OCI-LY3 (cell line): Measurements from ENCODE around the gene NRN1L.
A peak's percentile ranks its signal among the peaks of the same experiment; 100 is the strongest.

Experiments
- H2AFZ ChIP-seq: fragments of 200-600, 300-600 bp; shearing (Covaris generic); 2 replicates; pipeline ENCODE4 v1.6.0; 2014; ENCODE audit warnings: antibody characterized with exemption, low read depth, low read length
- H3K27ac ChIP-seq: fragments of 200-600, 300-600 bp; sonication (generic); 2 replicates; pipeline ENCODE4 v1.5.1; 2014; ENCODE audit warnings: mild to moderate bottlenecking, low read length, moderate library complexity, mixed read lengths
- H3K27me3 ChIP-seq: fragments of 200-600, 300-600 bp; sonication (generic); 2 replicates; pipeline ENCODE4 v1.6.1; 2014; ENCODE audit warnings: low read depth, low read length, mixed read lengths
- H3K36me3 ChIP-seq: fragments of 200-600, 300-600 bp; sonication (generic); replicated peaks from 2 replicates; pipeline ENCODE3; 2014; ENCODE audit warnings: low read depth, low read length, mixed read lengths
- H3K4me1 ChIP-seq: fragments of 300-600, 200-600 bp; sonication (generic); 2 replicates; pipeline ENCODE4 v1.6.1; 2014; ENCODE audit warnings: low read length, mixed read lengths
- H3K4me2 ChIP-seq: fragments of 200-600, 300-600 bp; sonication (generic); 2 replicates; pipeline ENCODE4 v1.6.1; 2014; ENCODE audit warnings: low read length, mixed read lengths
- H3K4me3 ChIP-seq: fragments of 300-600, 200-600 bp; sonication (generic); 2 replicates; pipeline ENCODE4 v1.5.1; 2014; ENCODE audit warnings: antibody characterized with exemption, mild to moderate bottlenecking, low read length, moderate library complexity
- H3K79me2 ChIP-seq: fragments of 300-600, 200-600 bp; shearing (Covaris generic); 2 replicates; pipeline ENCODE4 v1.6.1; 2014; ENCODE audit warnings: mild to moderate bottlenecking, low read length, mixed read lengths
- H3K9ac ChIP-seq: fragments of 300-600, 200-600 bp; shearing (Covaris generic); 2 replicates; pipeline ENCODE4 v1.6.0; 2014; ENCODE audit warnings: mild to moderate bottlenecking, low read length, moderate library complexity
- H3K9me3 ChIP-seq: fragments of 200-600, 300-600 bp; shearing (Covaris generic); 2 replicates; pipeline ENCODE4 v1.6.1; 2014; ENCODE audit warnings: low read length, mixed read lengths; ENCODE audit not compliant: insufficient read depth
- H4K20me1 ChIP-seq: fragments of 200-600, 300-600 bp; sonication (generic); 2 replicates; pipeline ENCODE4 v1.6.1; 2016; ENCODE audit warnings: low read length, mixed read lengths; ENCODE audit not compliant: insufficient read depth
- CTCF ChIP-seq: fragments of 200-600, 300-600 bp; sonication (generic); IDR thresholded peaks from 2 replicates; pipeline ENCODE4 v1.5.1; 2014; ENCODE audit warnings: antibody characterized with exemption, low read length, low read depth
- EZH2phosphoT487 ChIP-seq: fragments of 200-600 bp; shearing (Covaris generic); IDR thresholded peaks from 2 replicates; pipeline ENCODE4 v1.6.1; 2018; ENCODE audit warnings: antibody characterized with exemption, mixed run types, low read depth

The NRN1L gene

DNA sequence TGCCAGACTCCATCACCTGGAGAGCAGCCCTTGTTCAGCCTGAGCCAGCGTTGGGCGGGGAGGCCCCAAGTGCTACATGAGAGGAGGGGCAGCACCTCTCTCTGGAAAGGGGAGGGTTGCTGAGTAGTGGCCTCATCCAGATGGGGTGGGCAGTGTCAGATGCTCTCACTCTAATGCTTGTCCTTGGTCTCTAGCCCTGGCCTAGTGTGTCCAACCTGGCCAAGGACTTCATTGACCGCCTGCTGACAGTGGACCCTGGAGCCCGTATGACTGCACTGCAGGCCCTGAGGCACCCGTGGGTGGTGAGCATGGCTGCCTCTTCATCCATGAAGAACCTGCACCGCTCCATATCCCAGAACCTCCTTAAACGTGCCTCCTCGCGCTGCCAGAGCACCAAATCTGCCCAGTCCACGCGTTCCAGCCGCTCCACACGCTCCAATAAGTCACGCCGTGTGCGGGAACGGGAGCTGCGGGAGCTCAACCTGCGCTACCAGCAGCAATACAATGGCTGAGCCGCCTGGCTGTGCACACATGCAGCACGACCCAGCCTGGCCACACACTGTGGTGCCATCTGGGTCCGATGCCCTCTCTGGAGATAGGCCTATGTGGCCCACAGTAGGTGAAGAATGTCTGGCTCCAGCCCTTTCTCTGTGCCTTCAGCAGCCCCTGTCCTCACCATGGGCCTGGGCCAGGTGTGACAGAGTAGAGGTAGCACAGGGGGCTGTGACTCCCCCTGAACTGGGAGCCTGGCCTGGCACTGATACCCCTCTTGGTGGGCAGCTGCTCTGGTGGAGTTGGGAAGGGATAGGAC, 42.7 kb downstream of the NRN1L start:
- TF ChIP-seq EZH2phosphoT487, result no peak
- no peak for TF ChIP-seq CTCF
- Histone ChIP-seq H3K9ac (no peak overlapping the region), H3K27me3 (no peaks in the 10 kb centered on the region), H3K27ac (no peak overlapping the region), H3K4me3 (no peak overlapping the region), H3K4me2 (no peak overlapping the region), H2AFZ (no peak overlapping the region), H4K20me1 (peaks cover 9% of the 10 kb centered on the region; the same call in 1 of the 2 replicates), H3K36me3 (peaks cover 11% of the 10 kb centered on the region), H3K9me3 (no peaks in the 10 kb centered on the region), H3K79me2 (no peaks in the 10 kb centered on the region), H3K4me1 (peaks cover 19% of the 10 kb centered on the region)

DNA sequence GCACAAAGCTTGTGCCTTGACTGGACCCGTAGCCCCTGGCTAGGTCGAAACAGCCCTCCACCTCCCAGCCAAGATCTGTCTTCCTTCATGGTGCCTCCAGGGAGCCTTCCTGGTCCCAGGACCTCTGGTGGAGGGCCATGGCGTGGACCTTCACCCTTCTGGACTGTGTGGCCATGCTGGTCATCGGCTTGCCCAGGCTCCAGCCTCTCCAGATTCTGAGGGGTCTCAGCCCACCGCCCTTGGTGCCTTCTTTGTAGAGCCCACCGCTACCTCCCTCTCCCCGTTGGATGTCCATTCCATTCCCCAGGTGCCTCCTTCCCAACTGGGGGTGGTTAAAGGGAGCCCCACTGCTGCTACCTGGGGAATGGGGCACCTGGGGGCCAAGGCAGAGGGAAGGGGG, 43.5 kb downstream of the NRN1L start:
- Histone ChIP-seq H3K79me2 (no peaks in the 10 kb centered on the region), H3K36me3 (peaks cover 14% of the 10 kb centered on the region), H3K9ac (no peak overlapping the region), H3K4me2 (no peak overlapping the region), H3K9me3 (no peaks in the 10 kb centered on the region), H4K20me1 (peaks cover 9% of the 10 kb centered on the region; the same call in 1 of the 2 replicates), H3K27ac (no peak overlapping the region), H3K4me3 (no peak overlapping the region), H3K27me3 (no peaks in the 10 kb centered on the region), H3K4me1 (peaks cover 19% of the 10 kb centered on the region), H2AFZ (no peak overlapping the region)
- TF ChIP-seq CTCF (no peak), EZH2phosphoT487 (no peak)

GRCh38 chr16:67928561-67929364, 44.1 kb downstream of the NRN1L start:
- TF ChIP-seq CTCF, result peak; percentile 86
- TF ChIP-seq EZH2phosphoT487, result no peak
- H3K9me3 ChIP-seq, result no peaks in the 10 kb centered on the region
- peak overlapping the region; percentile 17 for H3K4me2 ChIP-seq
- H3K79me2 ChIP-seq, result no peaks in the 10 kb centered on the region
- peaks cover 19% of the 10 kb centered on the region for H3K4me1 ChIP-seq
- peak overlapping the region; percentile 11; the same call in 1 of the 2 replicates for H3K27ac ChIP-seq
- no peak overlapping the region for H2AFZ ChIP-seq
- peaks cover 9% of the 10 kb centered on the region; the same call in 1 of the 2 replicates for H4K20me1 ChIP-seq
- no peaks in the 10 kb centered on the region for H3K27me3 ChIP-seq
- no peak overlapping the region for H3K9ac ChIP-seq
- H3K4me3 ChIP-seq, result no peak overlapping the region
- H3K36me3 ChIP-seq, result peaks cover 17% of the 10 kb centered on the region

DNA sequence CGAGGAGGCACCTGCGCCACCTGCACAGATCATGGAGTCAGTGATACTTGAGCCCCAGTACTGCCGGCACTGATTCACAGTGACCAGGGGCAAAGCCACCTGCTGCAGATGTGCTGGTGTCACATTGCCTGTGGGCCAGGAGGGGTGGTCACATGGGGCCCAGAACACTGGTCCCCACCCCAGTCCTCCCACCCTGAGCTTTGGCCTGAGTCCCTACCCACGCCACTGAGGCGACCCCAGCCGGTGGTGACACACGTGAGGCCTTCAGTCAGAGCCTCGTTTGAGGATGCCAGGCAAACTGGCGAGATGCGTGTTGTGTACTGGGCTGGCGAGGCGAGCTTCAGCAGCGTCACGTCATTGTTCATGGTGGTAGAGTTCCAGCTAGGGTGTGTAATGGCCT, 45.5 kb downstream of the NRN1L start:
- Histone ChIP-seq H3K9ac (no peak overlapping the region), H3K27me3 (no peaks in the 10 kb centered on the region), H4K20me1 (peaks cover 15% of the 10 kb centered on the region), H3K79me2 (peaks cover 9% of the 10 kb centered on the region), H3K36me3 (peaks cover 32% of the 10 kb centered on the region), H3K27ac (no peak overlapping the region), H3K4me1 (peaks cover 24% of the 10 kb centered on the region), H2AFZ (no peak overlapping the region), H3K4me3 (no peak overlapping the region), H3K9me3 (no peaks in the 10 kb centered on the region), H3K4me2 (no peak overlapping the region)
- TF ChIP-seq CTCF, result no peak
